ENCODE measurements around the gene AIRE.
A peak's percentile ranks its signal among the peaks of the same experiment; 100 is the strongest.
"Not testable (repeated sequence)": the region's sequence is repeated elsewhere in the genome, so short reads cannot be mapped to it uniquely, and the experiment has no call there.

Gene AIRE

GRCh38 chr21:44291936-44292811 is 6.5 kb downstream of the AIRE start:
- DNase-seq: no peak

- no peak for DNase-seq
Measured at GRCh38 chr21:44292812-44293195, 7.1 kb downstream of the AIRE start.

- peak; percentile 21 for DNase-seq
Measured at GRCh38 chr21:44293551-44294231, 8.0 kb downstream of the AIRE start.

GRCh38 chr21:44294391-44295162 is 8.9 kb downstream of the AIRE start:
- DNase-seq: no peak

GRCh38 chr21:44295163-44295573 is 9.5 kb downstream of the AIRE start:
- DNase-seq: no peak

- no peak for DNase-seq
Measured at GRCh38 chr21:44295646-44296045, 10.0 kb downstream of the AIRE start.

GRCh38 chr21:44296103-44296519 is 10.4 kb downstream of the AIRE start:
- no peak for DNase-seq

- DNase-seq: no peak
Measured at GRCh38 chr21:44296916-44297315, 11.2 kb downstream of the AIRE start.

- DNase-seq: peak; percentile 72
Measured at GRCh38 chr21:44297525-44298290, 12.0 kb downstream of the AIRE start.

- no peak for DNase-seq
Measured at GRCh38 chr21:44298301-44298700, 12.6 kb downstream of the AIRE start.

GRCh38 chr21:44299085-44299457 is 13.4 kb downstream of the AIRE start:
- DNase-seq: no peak

- DNase-seq: peak; percentile 45
Measured at GRCh38 chr21:44299458-44300261, 14.0 kb downstream of the AIRE start, which contains the start of gene PFKL. PFKL (plus strand) TSS chr21:44300053; CDS start chr21:44300106, 53 bp downstream.

- peak; percentile 52 for DNase-seq
Measured at GRCh38 chr21:44300262-44300959, 14.7 kb downstream of the AIRE start.

- DNase-seq: no peak
Measured at GRCh38 chr21:44301141-44301540, 15.5 kb downstream of the AIRE start.

- no peak for DNase-seq
Measured at GRCh38 chr21:44301961-44302406, 16.3 kb downstream of the AIRE start.

GRCh38 chr21:44302573-44303401 is 17.1 kb downstream of the AIRE start:
- DNase-seq: not testable (repeated sequence)

- DNase-seq: no peak
Measured at GRCh38 chr21:44303490-44303981, 17.9 kb downstream of the AIRE start.

GRCh38 chr21:44304011-44304616 is 18.4 kb downstream of the AIRE start:
- no peak for DNase-seq

- DNase-seq: peak; percentile 50
Measured at GRCh38 chr21:44304877-44305293, 19.2 kb downstream of the AIRE start.

Measured in activated CD4-positive, alpha-beta T cell treated with anti-CD3 and anti-CD28 coated beads, Interleukin-2, amount 50 U/mL, for 1 hour (primary cell).